GM18517 (cell line): ENCODE measurements around the gene DRAP1.
A peak's percentile ranks its signal among the peaks of the same experiment; 100 is the strongest.

Experiments
- ATAC-seq: cut with Tn5 transposase; IDR thresholded peaks from one replicate; pipeline ENCODE4 v1.9.1; 2021; ENCODE audit warnings: mild to moderate bottlenecking, moderate library complexity; ENCODE audit not compliant: unreplicated experiment

DRAP1 gene

GRCh38 chr11:65903068-65903481, 16.2 kb upstream of the DRAP1 start:
- no peak for ATAC-seq

GRCh38 chr11:65903715-65904114, 15.5 kb upstream of the DRAP1 start:
- ATAC-seq, result no peak

- ATAC-seq, result no peak
Observed at GRCh38 chr11:65906602-65907001, 12.6 kb upstream of the DRAP1 start.

DNA sequence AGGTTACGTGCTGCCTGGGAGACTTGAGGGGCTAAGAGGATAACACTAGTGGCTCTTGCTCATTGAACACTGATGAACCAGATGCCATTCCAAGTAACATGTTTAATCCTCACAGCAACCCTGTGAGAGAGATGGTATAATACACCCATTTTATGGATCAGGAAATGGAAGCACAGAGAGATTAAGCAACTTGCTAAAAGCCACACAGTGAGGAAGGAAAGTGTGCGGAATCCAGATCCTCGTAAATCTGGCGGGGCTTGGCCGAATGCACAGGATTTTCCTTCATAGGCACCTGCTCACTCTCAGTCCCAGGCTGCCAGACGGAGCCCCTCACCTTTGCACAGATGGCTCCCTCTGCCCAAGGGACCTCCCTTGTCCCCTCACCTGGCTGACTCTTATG, 11.3 kb upstream of the DRAP1 start:
- ATAC-seq, result no peak

GRCh38 chr11:65911682-65912568, 7.3 kb upstream of the DRAP1 start:
- ATAC-seq, result no peak

GRCh38 chr11:65912845-65913244, 6.4 kb upstream of the DRAP1 start:
- no peak for ATAC-seq

- ATAC-seq, result no peak
Observed at GRCh38 chr11:65915101-65915820, 4.0 kb upstream of the DRAP1 start.

- no peak for ATAC-seq
Observed at GRCh38 chr11:65915821-65916251, 3.4 kb upstream of the DRAP1 start.

DNA sequence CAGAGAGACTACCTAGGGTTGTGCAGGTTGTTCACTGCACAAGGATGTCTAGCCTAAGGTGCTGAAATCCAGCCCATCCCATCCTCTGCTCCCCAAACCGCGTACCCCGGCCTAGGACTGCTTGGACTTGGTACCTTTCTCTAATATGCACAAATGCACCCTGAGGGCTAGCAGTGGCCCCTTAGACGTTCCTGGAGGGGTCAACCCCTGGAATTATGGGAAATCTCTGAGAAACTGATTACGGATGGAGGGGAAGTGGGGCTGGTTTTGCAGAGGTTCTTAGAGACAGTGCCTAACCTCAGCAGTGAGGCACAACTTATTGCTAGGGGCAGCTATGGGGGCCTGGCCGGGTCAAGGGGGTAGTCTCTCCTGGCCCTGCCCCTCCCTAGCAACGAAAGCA, 2.8 kb upstream of the DRAP1 start:
- no peak for ATAC-seq

- ATAC-seq, result no peak
Observed at GRCh38 chr11:65917077-65917433, 2.2 kb upstream of the DRAP1 start.

DNA sequence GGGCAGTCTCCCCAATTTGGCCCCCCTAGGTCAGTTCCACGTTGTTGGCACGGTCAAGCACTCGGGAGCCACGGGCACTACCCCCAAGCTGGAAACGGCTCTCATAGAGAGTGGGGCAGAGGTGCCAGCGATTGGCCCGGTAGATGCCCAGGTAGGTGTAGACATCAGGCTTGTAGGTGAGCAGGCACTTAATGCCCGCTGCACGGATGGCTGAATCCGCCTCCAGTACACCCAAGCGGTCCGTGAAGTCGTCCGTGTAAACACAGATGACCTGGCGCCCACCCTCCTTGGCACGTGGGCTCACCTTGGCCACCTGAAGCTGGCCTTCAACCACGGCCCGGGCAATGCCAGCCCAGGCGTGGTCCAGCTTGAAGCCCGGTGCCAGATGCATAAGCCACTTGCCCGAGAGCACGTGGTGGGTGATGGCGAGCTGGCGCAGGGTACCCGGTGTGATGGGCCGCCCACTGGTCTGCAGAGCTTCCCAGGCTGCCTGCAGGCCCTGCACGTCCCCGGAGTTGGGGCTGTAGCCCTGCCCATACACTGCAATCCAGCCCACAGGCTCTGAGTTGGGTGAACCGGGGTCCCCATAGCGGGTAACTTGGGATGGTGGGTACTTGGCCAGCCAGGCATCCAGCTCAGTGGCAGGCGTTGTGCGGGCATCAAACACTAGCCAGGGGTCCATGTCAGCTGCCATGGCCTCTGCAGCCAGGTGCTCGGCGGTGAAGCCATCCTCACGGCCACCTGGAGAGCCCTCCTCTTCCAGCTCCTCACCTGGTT, 1.6 kb upstream of the DRAP1 start:
- no peak for ATAC-seq

DNA sequence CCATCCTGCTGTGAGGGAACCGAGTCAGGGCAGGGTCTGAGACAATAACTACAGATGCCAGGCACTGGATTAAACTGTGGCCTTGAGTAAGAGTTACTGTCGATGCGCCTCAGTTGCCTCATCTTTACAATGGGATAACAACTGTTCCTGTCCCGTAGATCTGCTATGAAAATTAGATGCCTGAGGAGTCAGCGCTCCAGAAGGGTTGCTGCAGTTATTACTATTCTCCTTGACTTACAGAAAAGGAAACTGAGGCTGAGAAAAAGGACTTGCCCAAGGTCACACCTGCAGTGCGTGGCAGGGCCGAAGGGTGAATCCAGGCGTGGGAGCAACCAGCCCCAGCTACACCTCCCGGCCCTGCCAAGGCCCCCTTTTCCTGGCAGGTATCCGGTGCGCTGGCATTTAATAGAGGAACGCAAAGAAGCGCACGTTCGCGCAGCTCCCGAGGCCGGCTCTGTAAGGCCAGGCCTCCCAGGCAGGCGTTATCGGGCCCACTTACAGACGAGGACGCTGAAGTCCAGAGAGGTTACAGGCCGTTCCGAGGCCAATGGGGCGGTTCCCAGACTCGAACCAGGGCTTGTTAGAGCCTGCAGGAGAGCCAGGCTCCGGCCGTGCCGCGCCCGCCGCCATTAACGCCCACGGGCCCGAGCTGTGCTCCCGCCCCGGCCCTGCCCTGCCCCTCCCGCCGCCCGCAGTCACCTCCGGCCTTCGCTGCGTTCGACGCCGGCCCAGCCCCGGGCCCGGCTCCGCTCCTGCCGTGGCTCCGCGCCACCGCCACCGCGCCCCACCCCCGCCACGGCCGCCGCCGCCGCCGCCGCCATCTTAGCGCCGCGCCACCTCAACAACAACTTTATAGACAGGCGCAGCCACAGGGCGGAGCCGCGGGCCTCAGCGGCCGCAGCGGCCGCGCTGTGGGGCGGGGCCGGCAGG, 750 bp upstream of the DRAP1 start, which contains the start of gene C11orf68:
Gene C11orf68 (minus strand): TSS at position 852 of the 930 bp plus-strand sequence. CDS start 31 bp downstream, at position 821.
- peak; percentile 33 for ATAC-seq

- peak; percentile 52 for ATAC-seq
Observed at GRCh38 chr11:65919573-65920371, 546 bp downstream of the DRAP1 start.

GRCh38 chr11:65920372-65920802, 1.2 kb downstream of the DRAP1 start:
- ATAC-seq, result no peak

GRCh38 chr11:65921033-65921555, 1.9 kb downstream of the DRAP1 start:
- ATAC-seq, result no peak

- no peak for ATAC-seq
Observed at GRCh38 chr11:65921876-65922275, 2.6 kb downstream of the DRAP1 start.

- ATAC-seq, result no peak
Observed at GRCh38 chr11:65922565-65922964, 3.3 kb downstream of the DRAP1 start.

DNA sequence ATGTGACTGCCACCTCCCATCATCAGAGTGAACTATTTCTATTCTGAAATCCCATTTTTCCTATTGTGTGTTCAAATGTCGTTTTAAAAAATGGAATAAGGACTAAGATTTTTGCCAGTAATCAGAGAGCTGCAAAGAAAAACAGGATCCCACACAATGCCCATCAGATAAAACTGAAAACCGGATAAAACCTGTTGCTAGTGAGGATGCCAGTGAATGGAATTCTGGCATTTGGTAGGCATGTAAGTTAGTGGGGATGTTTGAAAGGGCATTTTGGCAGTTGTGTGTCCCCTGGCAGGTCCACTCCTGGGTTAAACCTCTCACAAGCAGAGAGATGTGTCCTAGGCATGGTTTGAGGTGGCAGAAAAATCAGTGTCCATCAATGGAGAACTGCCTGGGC, 6.2 kb downstream of the DRAP1 start:
- no peak for ATAC-seq

DNA sequence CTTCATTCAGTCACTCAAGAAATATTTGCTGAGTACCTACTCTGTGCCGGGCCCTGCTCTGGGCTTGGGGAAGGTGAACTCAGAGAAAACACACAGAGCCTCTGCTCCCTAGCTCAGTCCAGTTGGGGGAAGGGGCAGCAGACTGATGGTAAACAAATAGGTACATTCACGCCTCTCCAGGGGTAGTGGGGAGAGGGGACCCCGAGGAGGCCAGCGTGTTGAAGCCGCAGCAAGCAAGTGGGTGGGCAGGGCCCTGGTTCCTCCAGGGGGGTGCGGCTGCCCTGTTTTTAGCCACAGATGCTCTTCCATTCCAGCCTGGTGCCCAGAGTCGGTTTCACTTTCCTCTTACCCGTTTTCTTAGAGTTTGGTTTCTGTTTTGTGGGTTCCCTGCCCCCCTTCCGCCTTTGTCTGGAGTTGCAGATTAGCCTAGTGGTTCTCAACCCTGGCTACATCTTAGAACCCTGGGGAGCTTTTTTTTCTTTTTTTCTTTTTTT, 8.7 kb downstream of the DRAP1 start:
- peak; percentile 67 for ATAC-seq
